ENCODE results near the gene PRKG1.

DNA sequence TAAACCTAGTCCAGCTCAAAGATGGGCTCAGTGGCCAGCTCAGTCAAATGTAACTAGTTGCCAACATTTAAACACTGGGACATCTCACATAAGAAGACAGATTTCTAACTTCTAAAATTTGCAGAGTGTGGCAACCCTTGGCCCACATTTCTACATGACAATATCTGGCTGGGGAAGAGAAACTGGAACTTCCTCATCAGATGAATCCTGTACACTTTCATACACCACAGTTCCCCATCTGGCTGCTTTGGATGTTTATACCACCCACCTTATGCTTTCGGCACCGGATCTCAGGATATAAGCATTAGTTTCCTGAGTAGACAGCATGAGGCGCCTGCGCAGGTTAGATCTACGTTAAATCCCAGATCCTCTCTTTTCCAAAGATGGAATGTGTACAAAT is 199.3 kb downstream of the PRKG1 start:
- TF ChIP-seq, protein P1, sequence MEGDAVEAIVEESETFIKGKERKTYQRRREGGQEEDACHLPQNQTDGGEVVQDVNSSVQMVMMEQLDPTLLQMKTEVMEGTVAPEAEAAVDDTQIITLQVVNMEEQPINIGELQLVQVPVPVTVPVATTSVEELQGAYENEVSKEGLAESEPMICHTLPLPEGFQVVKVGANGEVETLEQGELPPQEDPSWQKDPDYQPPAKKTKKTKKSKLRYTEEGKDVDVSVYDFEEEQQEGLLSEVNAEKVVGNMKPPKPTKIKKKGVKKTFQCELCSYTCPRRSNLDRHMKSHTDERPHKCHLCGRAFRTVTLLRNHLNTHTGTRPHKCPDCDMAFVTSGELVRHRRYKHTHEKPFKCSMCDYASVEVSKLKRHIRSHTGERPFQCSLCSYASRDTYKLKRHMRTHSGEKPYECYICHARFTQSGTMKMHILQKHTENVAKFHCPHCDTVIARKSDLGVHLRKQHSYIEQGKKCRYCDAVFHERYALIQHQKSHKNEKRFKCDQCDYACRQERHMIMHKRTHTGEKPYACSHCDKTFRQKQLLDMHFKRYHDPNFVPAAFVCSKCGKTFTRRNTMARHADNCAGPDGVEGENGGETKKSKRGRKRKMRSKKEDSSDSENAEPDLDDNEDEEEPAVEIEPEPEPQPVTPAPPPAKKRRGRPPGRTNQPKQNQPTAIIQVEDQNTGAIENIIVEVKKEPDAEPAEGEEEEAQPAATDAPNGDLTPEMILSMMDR (IDR thresholded peaks at IDR 0.05), result no peak
- TF ChIP-seq POLR2A (IDR thresholded peaks at IDR 0.05), result no peak
